HG03108 (cell line): ENCODE results near the gene PRKRIP1.
"Not testable (repeated sequence)": the region's sequence is repeated elsewhere in the genome, so short reads cannot be mapped to it uniquely, and the experiment has no call there.

ENCODE experiments used
- ATAC-seq: cut with Tn5 transposase; IDR thresholded peaks from one replicate; pipeline ENCODE4 v1.9.1; 2021; ENCODE audit warnings: moderate library complexity; ENCODE audit not compliant: unreplicated experiment

The PRKRIP1 gene

GRCh38 chr7:102474736-102475435 lies 78.7 kb downstream of the PRKRIP1 start:
- not testable (repeated sequence) for ATAC-seq
